Measurements from ENCODE around the gene TXNDC2. TPM values are rescaled to one million over a fixed set of nuclear protein-coding genes. Genes with fewer than 3 reads are reported as not detected.
A peak's percentile ranks its signal among the peaks of the same experiment; 100 is the strongest.

Gene TXNDC2
- polyA plus RNA-seq, 12 donors = 0.08 to 0.23 (median 0.10) TPM; not detected in 6

DNA sequence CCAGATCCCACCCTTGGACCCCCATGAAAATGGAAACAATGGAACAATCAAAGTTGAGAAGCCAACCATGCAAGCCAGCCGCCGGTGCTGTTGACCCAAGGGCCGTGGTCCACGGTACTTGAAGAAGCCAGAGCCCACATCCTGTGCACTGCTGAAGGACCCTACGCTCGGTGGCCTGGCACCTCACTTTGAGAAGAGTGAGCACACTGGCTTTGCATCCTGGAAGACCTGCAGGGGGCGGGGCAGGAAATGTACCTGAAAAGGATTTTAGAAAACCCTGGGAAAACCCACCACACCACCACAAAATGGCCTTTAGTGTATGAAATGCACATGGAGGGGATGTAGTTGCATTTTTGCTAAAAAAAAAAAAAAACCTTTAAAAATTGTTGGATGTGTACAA is 26.5 kb upstream of the TXNDC2 start:
- DNase-seq = no peak

- DNase-seq = no peak
Observed at GRCh38 chr18:9860682-9861081, 25.1 kb upstream of the TXNDC2 start.

GRCh38 chr18:9861157-9861556 is 24.6 kb upstream of the TXNDC2 start:
- no peak for DNase-seq

DNA sequence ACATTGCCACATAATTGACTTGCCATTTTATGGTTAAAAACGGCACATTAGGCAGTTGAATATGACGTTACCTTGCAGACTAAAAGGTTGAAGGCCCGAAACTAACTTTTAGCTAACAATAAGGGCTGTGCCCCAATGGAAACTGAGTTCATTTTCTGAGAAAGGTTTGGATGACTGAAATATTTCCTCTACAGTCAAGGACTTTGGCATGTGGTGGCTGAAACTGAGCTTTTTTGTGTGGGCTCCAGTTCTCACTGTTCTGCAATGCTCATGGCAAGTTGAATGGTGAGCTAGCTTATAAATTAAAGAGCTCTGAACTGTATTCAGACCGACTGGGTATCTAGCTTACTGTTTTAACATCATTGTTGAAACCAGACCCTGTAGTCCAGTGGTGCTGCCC is 23.8 kb upstream of the TXNDC2 start:
- DNase-seq = no peak

- no peak for DNase-seq
Observed at GRCh38 chr18:9862686-9863085, 23.1 kb upstream of the TXNDC2 start.

- DNase-seq = no peak
Observed at GRCh38 chr18:9863282-9863681, 22.5 kb upstream of the TXNDC2 start.

GRCh38 chr18:9865764-9866490 is 19.8 kb upstream of the TXNDC2 start:
- no peak for DNase-seq

DNA sequence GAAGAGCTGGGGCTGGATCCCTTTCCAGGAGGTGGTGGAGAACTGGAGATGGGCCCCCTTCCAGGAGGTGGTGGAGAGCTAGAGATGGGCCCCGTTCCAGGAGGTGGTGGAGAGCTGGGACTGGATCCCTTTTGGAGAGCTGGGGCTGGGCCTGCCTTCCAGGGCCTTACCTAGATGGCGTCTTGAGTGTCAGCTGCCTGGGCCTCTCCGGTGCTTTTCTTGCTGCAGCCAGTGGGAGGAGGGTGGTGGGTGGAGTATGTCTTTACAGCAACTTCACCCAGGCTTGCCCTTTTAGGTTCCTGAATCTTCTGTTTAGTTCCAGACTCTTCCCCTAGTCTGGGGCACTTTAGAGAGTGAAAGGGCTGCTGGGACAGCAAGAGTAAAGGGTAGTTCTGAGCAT is 19.1 kb upstream of the TXNDC2 start:
- no peak for DNase-seq

- DNase-seq = no peak
Observed at GRCh38 chr18:9867071-9867594, 18.6 kb upstream of the TXNDC2 start.

- DNase-seq = no peak
Observed at GRCh38 chr18:9868857-9869714, 16.7 kb upstream of the TXNDC2 start.

GRCh38 chr18:9869715-9870430 is 15.9 kb upstream of the TXNDC2 start:
- no peak for DNase-seq

GRCh38 chr18:9870431-9871008 is 15.3 kb upstream of the TXNDC2 start:
- DNase-seq = no peak

- no peak for DNase-seq
Observed at GRCh38 chr18:9871244-9871746, 14.5 kb upstream of the TXNDC2 start.

DNA sequence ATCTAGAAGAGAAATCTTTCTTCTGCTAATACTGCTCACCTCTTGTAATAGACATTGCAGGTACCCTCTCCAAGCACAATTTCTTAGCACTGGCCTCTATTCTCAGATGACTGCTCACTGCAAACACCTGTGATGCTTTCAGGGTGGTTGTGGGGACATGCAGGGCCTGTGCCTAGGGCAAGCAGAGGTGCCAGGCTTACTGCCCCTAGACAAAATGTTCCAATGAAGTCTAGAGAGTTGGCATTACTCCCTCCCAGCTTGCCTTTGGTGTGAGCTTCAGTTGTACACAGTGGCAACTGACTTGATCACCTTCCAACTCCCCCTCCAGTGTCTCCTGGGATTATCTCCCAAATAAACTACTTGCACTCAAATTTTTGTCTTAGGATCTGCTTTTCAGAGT is 12.9 kb upstream of the TXNDC2 start:
- no peak for DNase-seq

DNA sequence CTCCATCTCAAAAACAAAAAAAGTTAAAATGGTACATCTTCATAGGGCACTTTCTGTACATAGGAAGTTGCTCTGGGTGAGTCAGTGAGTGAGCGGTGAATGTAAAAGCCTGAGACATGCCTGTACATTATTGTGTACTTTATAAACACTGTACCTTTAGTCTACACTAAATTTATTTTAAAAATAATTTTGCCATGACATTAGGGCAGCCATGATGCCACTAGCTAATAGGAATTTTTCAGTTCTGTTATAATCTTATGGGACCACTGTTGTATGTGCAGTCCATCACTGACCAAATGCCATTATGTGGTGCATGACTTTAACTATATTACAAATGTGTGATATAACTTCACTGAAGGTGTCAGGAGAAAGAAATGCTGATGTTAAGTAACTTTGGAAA is 11.0 kb upstream of the TXNDC2 start:
- DNase-seq = no peak

DNA sequence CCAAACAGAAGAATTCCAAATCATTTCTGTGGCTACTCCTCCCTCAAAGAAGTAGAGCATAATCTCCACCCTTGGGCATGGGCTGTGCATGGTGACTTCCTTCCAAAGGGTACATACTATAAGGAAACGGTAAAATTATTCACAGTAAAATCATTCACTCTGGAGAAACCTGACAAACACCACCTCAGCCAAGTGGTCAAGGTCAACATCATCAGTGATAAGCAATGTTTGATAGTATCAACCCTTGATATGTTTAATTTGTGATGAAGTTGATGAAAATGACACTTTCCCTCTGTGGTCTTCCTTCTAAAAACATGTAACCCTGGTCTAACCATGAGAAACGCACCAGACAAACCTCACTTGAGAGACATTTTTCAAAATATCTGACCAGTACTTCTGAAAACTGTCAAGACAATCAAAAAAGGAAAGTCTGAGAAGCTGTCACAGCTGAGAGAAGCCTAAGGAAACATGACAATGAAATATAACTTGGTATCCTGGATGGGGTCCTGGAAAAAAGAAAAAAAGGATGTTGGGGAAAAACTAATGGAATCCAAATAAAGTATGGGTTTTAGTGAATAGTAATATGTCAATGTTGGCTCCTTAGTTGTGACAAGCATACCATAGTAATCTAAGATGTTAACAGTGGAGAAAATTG is 9.4 kb upstream of the TXNDC2 start:
- DNase-seq = no peak

DNA sequence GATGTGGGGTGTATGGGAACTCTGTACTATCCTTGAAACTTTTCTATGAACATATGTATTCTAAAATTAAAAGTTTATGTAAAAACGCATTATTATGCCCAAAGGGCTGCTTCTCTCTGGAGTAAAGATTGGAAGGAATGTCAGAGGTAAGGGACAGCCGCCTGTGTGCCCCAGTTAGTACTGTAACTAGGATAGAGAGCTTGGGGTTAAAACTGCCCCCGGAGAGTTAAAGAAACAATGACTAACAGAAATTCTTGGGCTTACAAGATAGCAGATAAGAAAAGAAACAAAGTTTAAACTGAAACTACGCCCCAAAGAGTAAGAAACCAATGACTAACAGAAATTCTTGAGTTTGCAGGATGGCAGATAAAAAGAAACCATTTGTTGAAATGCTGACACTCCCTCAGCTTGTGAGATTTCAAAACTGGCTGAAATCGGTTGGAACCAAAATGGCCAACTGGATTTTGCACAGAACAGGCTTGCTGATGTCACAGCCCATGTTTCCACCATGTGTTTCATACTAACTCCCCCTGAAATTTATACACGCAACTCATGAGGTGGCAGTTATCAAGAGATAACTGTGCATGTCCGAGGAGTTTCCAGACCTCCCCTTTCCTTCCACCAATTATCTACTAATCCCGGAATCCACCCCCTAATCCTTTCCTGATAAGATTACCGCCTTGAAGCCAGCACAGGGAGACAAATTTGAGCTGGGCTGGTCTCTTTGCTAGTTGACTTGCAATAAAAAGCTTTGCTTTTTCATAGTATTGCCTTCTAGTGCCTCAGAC is 8.7 kb upstream of the TXNDC2 start:
- peak; percentile 24 for DNase-seq

GRCh38 chr18:9877655-9878014 is 8.1 kb upstream of the TXNDC2 start:
- DNase-seq = no peak

- DNase-seq = no peak
Observed at GRCh38 chr18:9878095-9878494, 7.7 kb upstream of the TXNDC2 start.

GRCh38 chr18:9878783-9879242 is 7.0 kb upstream of the TXNDC2 start:
- no peak for DNase-seq
